GM12878 (cell line): ENCODE data around the gene PPIF.

ENCODE experiments used
- CTCF ChIP-seq, 3 experiments: IDR thresholded peaks in 2 of 3; conservative IDR thresholded peaks in 1 of 3; 2 replicates each; pipeline ENCODE4 v1.5.1; 2011; ENCODE audit warnings: low read depth in 3 of 3, low read length in 3 of 3, mild to moderate bottlenecking in 3 of 3, control low read depth in 2 of 3, moderate library complexity in 2 of 3, inconsistent platforms in 1 of 3, mixed read lengths in 1 of 3; ENCODE audit not compliant: control insufficient read depth in 2 of 3, insufficient read depth in 1 of 3; ENCODE audit errors: extremely low read depth in 1 of 3
- E4F1 ChIP-seq: fragments of 450-650 bp; IDR thresholded peaks from 2 replicates; pipeline ENCODE4 v1.6.1; 2018; ENCODE audit warnings: borderline replicate concordance, mild to moderate bottlenecking; ENCODE audit not compliant: partially characterized antibody
- ELK1 ChIP-seq: IDR thresholded peaks from 2 replicates; pipeline ENCODE4 v1.6.1; 2012; ENCODE audit warnings: low read depth, low read length, improper control_type of control experiment
- HDAC2 ChIP-seq: fragments of 200-600 bp; sonication (generic); IDR thresholded peaks from 2 replicates; pipeline ENCODE4 v1.6.1; 2017
- HSF1 ChIP-seq: fragments of 150-350 bp; IDR thresholded peaks from 2 replicates; pipeline ENCODE4 v1.6.1; 2014; ENCODE audit warnings: mild to moderate bottlenecking, low read depth, low read length
- MAX ChIP-seq: IDR thresholded peaks from 2 replicates; pipeline ENCODE4 v1.6.1; 2012; ENCODE audit warnings: low read depth, low read length, improper control_type of control experiment
- NRF1 ChIP-seq: conservative IDR thresholded peaks from 2 replicates; pipeline ENCODE4 v1.6.1; 2011; ENCODE audit warnings: mild to moderate bottlenecking, low read depth, low read length, improper control_type of control experiment
- POLR2A ChIP-seq: IDR thresholded peaks from 2 replicates; pipeline ENCODE4 v1.6.1; 2011; ENCODE audit warnings: low read depth, mild to moderate bottlenecking, low read length
- SP1 ChIP-seq: IDR thresholded peaks from one replicate; pipeline ENCODE4 v1.6.1; 2011; ENCODE audit warnings: low read depth, low read length
- ZNF24 ChIP-seq: fragments of 450-650 bp; IDR thresholded peaks from 2 replicates; pipeline ENCODE4 v1.6.1; 2017; ENCODE audit warnings: antibody characterized with exemption, mild to moderate bottlenecking

- TF ChIP-seq ELK1 (no peak), POLR2A (peak; percentile 26; the same call in 1 of the 2 replicates), SP1 (no peak), CTCF (IDR thresholded peaks at IDR 0.05 in 2 of 3, conservative IDR thresholded peaks at IDR 0.05 in 1 of 3; ENCODE audit: control insufficient read depth in 2 of 3, extremely low read depth in 1 of 3, insufficient read depth in 1 of 3, low read depth in 3 of 3, low read length in 3 of 3) (no peak), HDAC2 (no peak), NRF1 (no peak), ZNF24 (no peak), MAX (no peak), E4F1 (no peak), HSF1 (no peak)
Observed at GRCh38 chr10:79310911-79311573, 36.2 kb upstream of the PPIF start.
